NT2/D1 (cell line): ENCODE results near the gene SNX9.
"Not testable (repeated sequence)": the region's sequence is repeated elsewhere in the genome, so short reads cannot be mapped to it uniquely, and the experiment has no call there.

Source experiments
- DNase-seq: peaks from one replicate; pipeline ENCODE4 v3.0.0-alpha.2; 2011; ENCODE audit warnings: low read depth, low spot score
- H3K27me3 ChIP-seq: 2 replicates; pipeline ENCODE4 v1.6.0; 2011; ENCODE audit warnings: mild to moderate bottlenecking; ENCODE audit not compliant: insufficient read length, insufficient read depth
- H3K36me3 ChIP-seq: 2 replicates; pipeline ENCODE4 v1.6.1; 2011; ENCODE audit warnings: mild to moderate bottlenecking, low read length, mixed read lengths; ENCODE audit not compliant: insufficient read depth, insufficient read length
- H3K4me1 ChIP-seq: 2 replicates; pipeline ENCODE4 v1.5.1; 2011; ENCODE audit not compliant: insufficient read depth, insufficient read length
- H3K4me3 ChIP-seq: 2 replicates; pipeline ENCODE4 v1.5.1; 2011; ENCODE audit warnings: low read depth; ENCODE audit not compliant: insufficient read length
- H3K9ac ChIP-seq: 2 replicates; pipeline ENCODE4 v1.6.0; 2011; ENCODE audit warnings: low read depth; ENCODE audit not compliant: insufficient read length
- H3K9me3 ChIP-seq: 2 replicates; pipeline ENCODE4 v1.5.1; 2011; ENCODE audit warnings: mild to moderate bottlenecking, low read length; ENCODE audit not compliant: insufficient read depth
- SUZ12 ChIP-seq: IDR thresholded peaks from 2 replicates; pipeline ENCODE4 v1.6.1; 2011; ENCODE audit not compliant: insufficient read length, insufficient read depth; ENCODE audit errors: extremely low read depth
- YY1 ChIP-seq: IDR thresholded peaks from 2 replicates; pipeline ENCODE4 v1.6.1; 2011; ENCODE audit not compliant: insufficient read length, insufficient read depth
- ZNF274 ChIP-seq: IDR thresholded peaks from 2 replicates; pipeline ENCODE4 v1.6.1; 2011; ENCODE audit warnings: mild to moderate bottlenecking, low read depth, low read length

The SNX9 gene

DNA sequence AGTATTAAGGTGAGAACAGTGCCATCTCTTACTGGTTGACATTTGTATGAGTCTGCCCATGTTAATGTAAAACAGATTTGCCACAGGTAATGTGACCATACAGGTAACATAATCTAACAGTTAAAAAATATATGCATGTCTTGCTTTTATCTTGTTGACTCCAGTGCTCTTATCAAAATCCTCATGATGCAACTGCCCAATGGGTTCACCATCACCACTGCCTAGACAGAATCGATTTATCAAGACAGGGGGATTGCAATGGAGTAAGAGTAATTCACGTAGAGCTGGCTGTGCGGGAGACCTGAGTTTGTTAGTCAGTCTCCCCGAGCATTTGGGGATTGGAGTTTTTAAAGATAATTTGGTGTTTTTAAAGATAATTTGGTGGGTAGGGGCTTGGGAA, 19.2 kb downstream of the SNX9 start:
- TF ChIP-seq ZNF274 (no peak), YY1 (no peak), SUZ12 (no peak)
- no peaks in the 10 kb centered on the region for H3K4me1 ChIP-seq

DNA sequence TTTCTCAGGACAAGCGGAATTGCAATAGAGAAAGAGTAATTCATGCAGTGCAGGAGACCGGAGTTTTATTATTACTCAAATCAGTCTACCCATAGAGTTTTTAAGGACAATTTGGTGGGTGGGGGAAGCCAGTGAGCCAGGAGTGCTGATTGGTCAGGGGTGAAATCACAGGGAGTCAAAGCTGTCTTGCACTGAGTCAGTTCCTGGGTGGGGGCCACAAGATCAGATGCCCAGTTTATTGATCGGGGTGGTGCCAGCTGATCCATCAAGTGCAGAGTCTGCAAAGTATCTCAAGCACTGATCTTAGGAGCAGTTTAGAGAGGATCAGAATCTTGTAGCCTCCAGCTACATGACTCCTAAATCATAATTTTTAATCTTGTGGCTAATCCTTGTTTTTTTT, 21.1 kb downstream of the SNX9 start:
- not testable (repeated sequence) for H3K9ac ChIP-seq, H3K9me3 ChIP-seq, DNase-seq, H3K27me3 ChIP-seq, H3K4me1 ChIP-seq, H3K4me3 ChIP-seq, H3K36me3 ChIP-seq

More for the DNA sequence above, 19.2 kb downstream of the SNX9 start:
- DNase-seq: no peak
- no peak overlapping the region for H3K9ac ChIP-seq
- H3K4me3 ChIP-seq: no peak overlapping the region
- H3K9me3 ChIP-seq: no peaks in the 10 kb centered on the region
- H3K27me3 ChIP-seq: no peaks in the 10 kb centered on the region
- no peaks in the 10 kb centered on the region for H3K36me3 ChIP-seq

DNA sequence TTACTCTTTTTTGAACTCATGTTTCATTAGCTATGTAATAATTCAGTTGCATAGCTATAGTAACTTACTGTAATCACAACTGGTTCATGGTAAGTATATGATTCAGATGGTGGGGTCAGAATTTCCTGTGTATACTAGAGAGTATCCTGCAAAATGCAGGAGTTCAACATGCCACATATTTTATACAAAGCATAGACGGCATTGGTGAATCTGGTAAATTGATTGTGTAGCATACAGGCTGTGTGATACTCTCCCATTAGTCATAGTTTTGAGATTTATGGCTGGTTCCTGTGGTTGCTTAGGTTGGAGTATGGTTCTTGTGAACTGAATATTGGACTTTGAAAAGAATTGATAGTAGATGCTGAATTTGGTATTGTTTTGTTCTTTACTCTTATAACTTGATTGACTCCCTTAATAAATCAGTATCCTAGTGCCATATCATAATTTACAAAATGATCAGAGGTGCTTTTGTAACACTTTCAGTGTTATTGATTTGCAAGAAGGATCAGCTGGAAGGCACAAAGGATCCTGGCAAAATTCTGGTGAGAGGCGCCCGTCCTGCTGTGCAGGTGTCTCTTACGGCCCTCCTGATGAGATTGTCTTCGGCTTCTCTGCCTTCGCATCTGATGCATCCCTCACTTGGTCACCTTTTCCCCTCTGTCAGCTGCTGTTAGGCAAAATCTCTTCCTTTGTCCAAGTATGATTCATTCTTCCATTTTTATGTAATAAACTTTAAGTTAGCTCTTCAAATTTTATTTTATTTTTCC, 22.6 kb downstream of the SNX9 start:
- no peaks in the 10 kb centered on the region for H3K27me3 ChIP-seq
- no peak for DNase-seq
- H3K9me3 ChIP-seq: no peaks in the 10 kb centered on the region
- no peaks in the 10 kb centered on the region for H3K36me3 ChIP-seq
- no peak overlapping the region for H3K9ac ChIP-seq
- H3K4me1 ChIP-seq: no peaks in the 10 kb centered on the region
- TF ChIP-seq SUZ12: no peak
- no peak for TF ChIP-seq YY1
- TF ChIP-seq ZNF274: no peak
- H3K4me3 ChIP-seq: no peak overlapping the region

DNA sequence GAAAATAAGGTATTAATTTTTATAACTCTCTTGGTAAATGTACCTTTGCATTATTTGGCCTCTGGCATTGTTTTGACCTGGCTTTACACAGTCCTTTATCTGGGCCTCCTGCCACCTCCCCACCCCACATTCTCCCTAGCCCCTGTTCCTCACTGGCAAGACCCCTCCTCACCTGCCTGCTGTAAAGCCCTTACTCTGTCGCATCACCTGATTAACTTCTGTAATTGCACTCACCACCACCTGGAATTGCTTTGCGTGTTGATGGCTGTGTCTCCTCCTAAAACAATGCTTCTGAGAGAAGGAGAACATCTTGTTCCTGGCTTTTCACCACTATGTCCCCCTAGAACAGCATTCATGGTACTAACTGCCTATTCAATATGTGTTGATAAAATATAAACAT, 24.8 kb downstream of the SNX9 start:
- Histone ChIP-seq H3K27me3 (no peaks in the 10 kb centered on the region), H3K4me3 (no peak overlapping the region), H3K36me3 (no peaks in the 10 kb centered on the region), H3K9ac (no peak overlapping the region), H3K9me3 (peaks cover 11% of the 10 kb centered on the region), H3K4me1 (no peaks in the 10 kb centered on the region)
- no peak for DNase-seq
- TF ChIP-seq SUZ12 (no peak), ZNF274 (no peak), YY1 (no peak)

DNA sequence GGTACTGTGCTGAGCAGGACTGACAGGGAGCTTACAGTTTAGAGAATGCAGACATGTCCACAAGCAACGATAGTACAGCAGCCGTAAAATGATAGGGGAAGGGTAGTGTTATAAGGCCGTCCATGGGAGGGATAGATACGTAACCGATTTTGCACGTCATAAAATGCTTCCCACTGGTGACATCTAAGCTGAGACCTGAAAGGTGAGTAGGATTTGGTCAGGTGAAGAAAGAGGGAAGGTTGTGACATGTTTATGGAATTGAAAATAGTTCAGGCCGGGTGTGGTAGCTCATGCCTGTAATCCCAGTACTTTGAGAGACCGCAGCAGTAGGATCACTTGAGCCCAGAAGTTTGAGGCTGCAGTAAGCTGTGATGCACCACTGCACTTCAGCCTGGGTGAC, 25.6 kb downstream of the SNX9 start:
- Histone ChIP-seq H3K9ac (no peak overlapping the region), H3K27me3 (no peaks in the 10 kb centered on the region), H3K36me3 (no peaks in the 10 kb centered on the region), H3K4me3 (no peak overlapping the region), H3K4me1 (no peaks in the 10 kb centered on the region), H3K9me3 (peaks cover 19% of the 10 kb centered on the region)
- TF ChIP-seq ZNF274 (no peak), YY1 (no peak), SUZ12 (no peak)
- DNase-seq: no peak

DNA sequence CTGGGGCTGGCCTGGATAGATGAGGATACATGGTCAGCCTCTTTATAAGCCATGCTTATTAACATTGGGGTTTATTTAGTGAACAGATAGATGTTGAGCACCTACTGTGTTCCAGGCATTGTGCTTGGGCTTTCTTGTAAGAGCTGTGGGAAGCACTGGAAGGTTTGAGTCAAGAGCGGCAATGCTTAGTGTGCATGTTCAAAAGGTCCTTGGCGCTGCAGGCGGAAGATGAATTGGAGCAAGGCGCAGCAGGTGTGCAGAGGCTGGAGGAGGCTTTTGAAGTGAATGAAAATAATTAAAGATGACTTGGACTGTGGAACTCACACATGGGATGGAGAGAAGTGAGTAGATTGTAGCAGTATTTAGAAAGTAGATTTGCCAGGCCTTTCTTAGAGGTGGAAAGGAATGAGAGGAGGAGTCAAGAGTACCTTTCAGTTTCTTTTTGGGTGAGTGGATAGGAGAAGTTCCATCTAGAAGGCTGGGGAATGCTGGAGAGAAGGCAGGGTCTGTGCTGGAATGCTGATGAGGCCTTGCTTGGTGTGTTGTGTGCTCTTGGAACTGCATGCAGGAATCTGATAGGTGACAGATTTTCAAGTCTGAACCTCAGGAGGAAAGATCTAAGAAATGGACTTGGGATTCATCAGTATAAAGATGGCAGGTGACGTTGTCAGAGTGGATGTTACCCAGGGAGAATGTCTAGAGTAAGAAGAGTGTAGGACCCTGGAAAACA, 26.4 kb downstream of the SNX9 start:
- Histone ChIP-seq H3K9ac (no peak overlapping the region), H3K36me3 (no peaks in the 10 kb centered on the region), H3K4me1 (no peaks in the 10 kb centered on the region), H3K27me3 (no peaks in the 10 kb centered on the region), H3K4me3 (no peak overlapping the region), H3K9me3 (peaks cover 19% of the 10 kb centered on the region)
- DNase-seq: no peak
- no peak for TF ChIP-seq SUZ12
- no peak for TF ChIP-seq ZNF274
- no peak for TF ChIP-seq YY1

DNA sequence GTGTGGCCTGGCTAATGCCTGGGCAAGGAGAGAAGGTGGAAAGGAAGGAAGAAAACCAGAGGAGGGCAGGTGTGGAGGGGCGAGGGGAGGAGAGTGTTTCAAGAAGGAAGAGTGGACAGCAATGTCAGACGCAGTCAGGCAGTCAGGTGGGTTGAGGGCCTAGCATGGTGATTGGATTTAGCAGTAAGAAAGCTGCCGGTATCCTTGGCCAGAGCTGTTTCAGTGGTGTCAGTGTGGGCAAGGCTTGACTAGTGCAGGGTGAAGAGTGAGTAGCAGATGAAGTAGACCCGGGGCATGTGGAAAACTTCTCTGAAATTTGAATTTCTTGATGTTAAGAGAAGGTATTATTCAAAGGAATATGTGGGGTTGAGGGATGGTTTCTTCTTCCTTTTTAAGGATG, 27.0 kb downstream of the SNX9 start:
- no peaks in the 10 kb centered on the region for H3K36me3 ChIP-seq
- no peak for DNase-seq
- no peaks in the 10 kb centered on the region for H3K27me3 ChIP-seq
- no peak overlapping the region for H3K9ac ChIP-seq
- peaks cover 19% of the 10 kb centered on the region for H3K9me3 ChIP-seq
- TF ChIP-seq YY1: no peak
- TF ChIP-seq ZNF274: no peak
- TF ChIP-seq SUZ12: no peak
- H3K4me1 ChIP-seq: no peaks in the 10 kb centered on the region
- H3K4me3 ChIP-seq: no peak overlapping the region
